GM18907 (cell line): ENCODE measurements around the gene LONP2.

Experiments used
- ATAC-seq: cut with Tn5 transposase; IDR thresholded peaks from one replicate; pipeline ENCODE4 v1.9.1; 2021; ENCODE audit warnings: mild to moderate bottlenecking, moderate library complexity; ENCODE audit not compliant: unreplicated experiment

LONP2 gene

GRCh38 chr16:48244080-48244862 is at the start of gene LONP2:
Gene LONP2, plus strand, starts transcription at chr16:48244300. Its CDS starts 89 bp downstream, at chr16:48244389.
- ATAC-seq: peak; percentile 98

- ATAC-seq: no peak
Observed at GRCh38 chr16:48194828-48195556, 49.1 kb upstream of the LONP2 start.

GRCh38 chr16:48197294-48197693 is 46.8 kb upstream of the LONP2 start:
- no peak for ATAC-seq

GRCh38 chr16:48201515-48202201 is 42.4 kb upstream of the LONP2 start:
- no peak for ATAC-seq

- no peak for ATAC-seq
Observed at GRCh38 chr16:48203974-48204824, 39.9 kb upstream of the LONP2 start.

- no peak for ATAC-seq
Observed at GRCh38 chr16:48204825-48205151, 39.3 kb upstream of the LONP2 start.

GRCh38 chr16:48206594-48207242 is 37.4 kb upstream of the LONP2 start:
- no peak for ATAC-seq

- ATAC-seq: no peak
Observed at GRCh38 chr16:48210747-48211146, 33.4 kb upstream of the LONP2 start.

- ATAC-seq: no peak
Observed at GRCh38 chr16:48212033-48212432, 32.1 kb upstream of the LONP2 start.

- no peak for ATAC-seq
Observed at GRCh38 chr16:48215738-48216137, 28.4 kb upstream of the LONP2 start.

- no peak for ATAC-seq
Observed at GRCh38 chr16:48217708-48218107, 26.4 kb upstream of the LONP2 start.

GRCh38 chr16:48218473-48218872 is 25.6 kb upstream of the LONP2 start:
- no peak for ATAC-seq

GRCh38 chr16:48220891-48221290 is 23.2 kb upstream of the LONP2 start:
- no peak for ATAC-seq

- ATAC-seq: no peak
Observed at GRCh38 chr16:48223490-48223889, 20.6 kb upstream of the LONP2 start.

- no peak for ATAC-seq
Observed at GRCh38 chr16:48225456-48225855, 18.6 kb upstream of the LONP2 start.

GRCh38 chr16:48231727-48232492 is 12.2 kb upstream of the LONP2 start:
- ATAC-seq: peak; percentile 79

- no peak for ATAC-seq
Observed at GRCh38 chr16:48232493-48233040, 11.5 kb upstream of the LONP2 start.

GRCh38 chr16:48234630-48235029 is 9.5 kb upstream of the LONP2 start:
- no peak for ATAC-seq

GRCh38 chr16:48235058-48235555 is 9.0 kb upstream of the LONP2 start:
- ATAC-seq: no peak
